Measurements from ENCODE around the gene PPM1D. TPM values are rescaled to one million over a fixed set of nuclear protein-coding genes. Genes with fewer than 3 reads are reported as not detected.

PPM1D gene
- total and polyA plus RNA-seq, 2 of the 13 experiments (the other 11 are each of a cell fraction or from before 2014, with no cell fraction given): 8.0 to 26.2 TPM

GRCh38 chr17:60586288-60586974 lies 13.6 kb upstream of the PPM1D start (continued):
- TF ChIP-seq ZHX2 (IDR thresholded peaks at IDR 0.05; ENCODE audit: low read depth): no peak
- no peak for TF ChIP-seq ZHX2 (CRISPR knock-in tag; IDR thresholded peaks at IDR 0.05; ENCODE audit: borderline replicate concordance)
- no peak for TF ChIP-seq NR3C1 (CRISPR knock-in tag; IDR thresholded peaks at IDR 0.05)
- TF ChIP-seq PCBP1 (IDR thresholded peaks at IDR 0.05; ENCODE audit: borderline replicate concordance, low read depth, low read length): no peak
- TF ChIP-seq RELA (CRISPR knock-in tag; IDR thresholded peaks at IDR 0.05): no peak
- TF ChIP-seq ZBTB7B (CRISPR knock-in tag; IDR thresholded peaks at IDR 0.05): 0 out of 2 replicates have a peak, but pooled peaks have one; percentile 28
- TF ChIP-seq PREB (CRISPR knock-in tag; IDR thresholded peaks at IDR 0.05): no peak
- no peak for TF ChIP-seq KDM5A (IDR thresholded peaks at IDR 0.05; ENCODE audit: borderline replicate concordance, low read length)
- TF ChIP-seq ZMAT5 (CRISPR knock-in tag; IDR thresholded peaks at IDR 0.05; ENCODE audit: borderline replicate concordance, low read depth): no peak
- TF ChIP-seq MLX (CRISPR knock-in tag; IDR thresholded peaks at IDR 0.05): no peak
- no peak for TF ChIP-seq ZNF274 (CRISPR knock-in tag; IDR thresholded peaks at IDR 0.05)
- TF ChIP-seq ZNF768 (CRISPR knock-in tag; IDR thresholded peaks at IDR 0.05): no peak
- no peak for TF ChIP-seq ZBTB8A (CRISPR knock-in tag; IDR thresholded peaks at IDR 0.05; ENCODE audit: borderline replicate concordance, low read depth)
- no peak for TF ChIP-seq AHR (CRISPR knock-in tag; IDR thresholded peaks at IDR 0.05)
- no peak for TF ChIP-seq MIER3 (CRISPR knock-in tag; IDR thresholded peaks at IDR 0.05; ENCODE audit: borderline replicate concordance)
- 0 out of 2 replicates have a peak, but pooled peaks have one; percentile 36 for TF ChIP-seq MAFF (IDR thresholded peaks at IDR 0.05; ENCODE audit: low read depth, low read length)
- no peak for TF ChIP-seq TCF7L2 (IDR thresholded peaks at IDR 0.05; ENCODE audit: low read depth, low read length)
- TF ChIP-seq ZNF543 (CRISPR knock-in tag; IDR thresholded peaks at IDR 0.05): no peak
- no peak for TF ChIP-seq NR1H2 (CRISPR knock-in tag; IDR thresholded peaks at IDR 0.05; ENCODE audit: borderline replicate concordance, low read depth)
- no peak for TF ChIP-seq CHCHD3 (CRISPR knock-in tag; IDR thresholded peaks at IDR 0.05)
- TF ChIP-seq BORCS8-MEF2B (CRISPR knock-in tag; IDR thresholded peaks at IDR 0.05): no peak

Data from HepG2 (cell line).